Stimulated activated effector memory CD8-positive, alpha-beta T cell treated with anti-CD3 and anti-CD28 coated beads, Interleukin-12 subunit alpha, Interleukin-12 subunit beta, amount 100 ng/mL, for 72 hours (primary cell): Measurements from ENCODE around the gene OR2D2.
"Not testable (repeated sequence)": the region's sequence is repeated elsewhere in the genome, so short reads cannot be mapped to it uniquely, and the experiment has no call there.

Experiments used
- ATAC-seq: fragments of 150-1000 bp; cut with Tn5 transposase; 2 replicates; pipeline ENCODE4 v1.10.0; 2021
- DNase-seq, 2 donors: peaks; one replicate each; pipeline ENCODE4 v3.0.0; 2021 to 2022; ENCODE audit warnings: low spot score in 2 of 2
- H3K27ac Mint-ChIP-seq: one replicate; pipeline ENCODE4 v1.8.0; 2022; ENCODE audit warnings: mild to moderate bottlenecking, mixed read lengths
- H3K36me3 Mint-ChIP-seq: one replicate; pipeline ENCODE4 v1.8.0; 2022; ENCODE audit warnings: mild to moderate bottlenecking, mixed read lengths
- H3K4me1 Mint-ChIP-seq: one replicate; pipeline ENCODE4 v1.8.0; 2022; ENCODE audit warnings: mixed read lengths
- H3K4me3 Mint-ChIP-seq: one replicate; pipeline ENCODE4 v1.8.0; 2022; ENCODE audit warnings: mild to moderate bottlenecking, mixed read lengths
- H3K9me3 Mint-ChIP-seq: one replicate; pipeline ENCODE4 v1.8.0; 2022; ENCODE audit warnings: mixed read lengths

Gene OR2D2

GRCh38 chr11:6900327-6900999 lies 8.2 kb upstream of the OR2D2 start:
- ATAC-seq, result no peak
- Mint-ChIP-seq H3K4me3 (no peak overlapping the region), H3K9me3 (no peaks in the 10 kb centered on the region), H3K4me1 (no peaks in the 10 kb centered on the region), H3K36me3 (no peaks in the 10 kb centered on the region), H3K27ac (no peak overlapping the region)
- no peak for DNase-seq

GRCh38 chr11:6898911-6899310 lies 6.6 kb upstream of the OR2D2 start:
- H3K4me1 Mint-ChIP-seq, result no peaks in the 10 kb centered on the region
- no peak for DNase-seq
- no peaks in the 10 kb centered on the region for H3K9me3 Mint-ChIP-seq
- H3K4me3 Mint-ChIP-seq, result no peak overlapping the region
- H3K36me3 Mint-ChIP-seq, result no peaks in the 10 kb centered on the region
- no peak for ATAC-seq
- H3K27ac Mint-ChIP-seq, result no peak overlapping the region

GRCh38 chr11:6895010-6895409 lies 2.7 kb upstream of the OR2D2 start:
- ATAC-seq (peak; percentile 78), DNase-seq (no peak)
- H3K27ac Mint-ChIP-seq, result no peak overlapping the region
- H3K36me3 Mint-ChIP-seq, result no peaks in the 10 kb centered on the region
- no peaks in the 10 kb centered on the region for H3K9me3 Mint-ChIP-seq
- H3K4me1 Mint-ChIP-seq, result no peaks in the 10 kb centered on the region
- H3K4me3 Mint-ChIP-seq, result no peak overlapping the region

GRCh38 chr11:6894097-6894496 lies 1.8 kb upstream of the OR2D2 start:
- ATAC-seq, result no peak
- no peaks in the 10 kb centered on the region for H3K4me1 Mint-ChIP-seq
- H3K9me3 Mint-ChIP-seq, result no peaks in the 10 kb centered on the region

GRCh38 chr11:6889835-6890234 lies 2.5 kb downstream of the OR2D2 start:
- H3K4me3 Mint-ChIP-seq, result no peak overlapping the region
- H3K4me1 Mint-ChIP-seq, result no peaks in the 10 kb centered on the region
- DNase-seq (no peak), ATAC-seq (no peak)
- peaks cover 3% of the 10 kb centered on the region for H3K9me3 Mint-ChIP-seq
- H3K27ac Mint-ChIP-seq, result no peak overlapping the region
- H3K36me3 Mint-ChIP-seq, result no peaks in the 10 kb centered on the region

More at GRCh38 chr11:6894097-6894496, 1.8 kb upstream of the OR2D2 start:
- Mint-ChIP-seq H3K36me3 (no peaks in the 10 kb centered on the region), H3K27ac (no peak overlapping the region), H3K4me3 (no peak overlapping the region)
- DNase-seq, result no peak

- Mint-ChIP-seq H3K9me3 (peaks cover 3% of the 10 kb centered on the region), H3K4me1 (no peaks in the 10 kb centered on the region), H3K36me3 (no peaks in the 10 kb centered on the region), H3K27ac (no peak overlapping the region), H3K4me3 (no peak overlapping the region)
- DNase-seq (no peak), ATAC-seq (no peak)
Measured at GRCh38 chr11:6888830-6889229, 3.5 kb downstream of the OR2D2 start.

GRCh38 chr11:6887711-6888110 lies 4.6 kb downstream of the OR2D2 start:
- H3K4me1 Mint-ChIP-seq, H3K4me3 Mint-ChIP-seq, H3K36me3 Mint-ChIP-seq, DNase-seq, H3K27ac Mint-ChIP-seq, H3K9me3 Mint-ChIP-seq, ATAC-seq: not testable (repeated sequence)

- H3K27ac Mint-ChIP-seq, result no peak overlapping the region
- ATAC-seq (no peak), DNase-seq (no peak)
- no peak overlapping the region for H3K4me3 Mint-ChIP-seq
- H3K4me1 Mint-ChIP-seq, result no peaks in the 10 kb centered on the region
- H3K36me3 Mint-ChIP-seq, result no peaks in the 10 kb centered on the region
- peaks cover 3% of the 10 kb centered on the region for H3K9me3 Mint-ChIP-seq
Measured at GRCh38 chr11:6882751-6883150, 9.5 kb downstream of the OR2D2 start.

- no peaks in the 10 kb centered on the region for H3K36me3 Mint-ChIP-seq
- no peaks in the 10 kb centered on the region for H3K4me1 Mint-ChIP-seq
- no peak for DNase-seq
- peaks cover 3% of the 10 kb centered on the region for H3K9me3 Mint-ChIP-seq
- no peak for ATAC-seq
- no peak overlapping the region for H3K27ac Mint-ChIP-seq
- no peak overlapping the region for H3K4me3 Mint-ChIP-seq
Measured at GRCh38 chr11:6876914-6877313, 15.4 kb downstream of the OR2D2 start.

- H3K4me1 Mint-ChIP-seq, result no peaks in the 10 kb centered on the region
- H3K36me3 Mint-ChIP-seq, result no peaks in the 10 kb centered on the region
- DNase-seq (no peak), ATAC-seq (no peak)
- no peak within 1 kb of the TSS for H3K4me3 Mint-ChIP-seq
- no peak within 1 kb of the TSS for H3K27ac Mint-ChIP-seq
- H3K9me3 Mint-ChIP-seq, result peaks cover 3% of the 10 kb centered on the region
Measured at GRCh38 chr11:6876325-6876724, 16.0 kb downstream of the OR2D2 start, which contains the start of gene OR10A4. Gene OR10A4, plus strand, starts transcription at chr11:6876625. Its CDS starts 23 bp downstream, at chr11:6876648.

- H3K9me3 Mint-ChIP-seq, result peaks cover 3% of the 10 kb centered on the region
- ATAC-seq (no peak), DNase-seq (no peak)
- H3K4me1 Mint-ChIP-seq, result no peaks in the 10 kb centered on the region
- no peak overlapping the region for H3K27ac Mint-ChIP-seq
- no peaks in the 10 kb centered on the region for H3K36me3 Mint-ChIP-seq
- H3K4me3 Mint-ChIP-seq, result no peak overlapping the region
Measured at GRCh38 chr11:6875761-6876160, 16.5 kb downstream of the OR2D2 start.

- no peaks in the 10 kb centered on the region for H3K4me1 Mint-ChIP-seq
- no peaks in the 10 kb centered on the region for H3K9me3 Mint-ChIP-seq
- no peak overlapping the region for H3K4me3 Mint-ChIP-seq
- H3K27ac Mint-ChIP-seq, result no peak overlapping the region
- H3K36me3 Mint-ChIP-seq, result no peaks in the 10 kb centered on the region
- DNase-seq (no peak), ATAC-seq (no peak)
Measured at GRCh38 chr11:6871278-6871677, 21.0 kb downstream of the OR2D2 start.

GRCh38 chr11:6864438-6864837 lies 27.9 kb downstream of the OR2D2 start:
- no peak for ATAC-seq
- DNase-seq, result no peak
- Mint-ChIP-seq H3K27ac (no peak overlapping the region), H3K36me3 (no peaks in the 10 kb centered on the region), H3K4me1 (no peaks in the 10 kb centered on the region), H3K9me3 (peaks cover 3% of the 10 kb centered on the region), H3K4me3 (no peak overlapping the region)

- Mint-ChIP-seq H3K9me3 (peaks cover 3% of the 10 kb centered on the region), H3K36me3 (no peaks in the 10 kb centered on the region), H3K27ac (no peak within 1 kb of the TSS), H3K4me3 (no peak within 1 kb of the TSS), H3K4me1 (no peaks in the 10 kb centered on the region)
- ATAC-seq (no peak), DNase-seq (no peak)
Measured at GRCh38 chr11:6862961-6863360, 29.3 kb downstream of the OR2D2 start, which contains the start of gene OR10A2. Gene OR10A2, plus strand, starts transcription at chr11:6863057. Its CDS starts 6,698 bp downstream, at chr11:6869755.

- Mint-ChIP-seq H3K9me3 (peaks cover 10% of the 10 kb centered on the region), H3K4me1 (peaks cover 7% of the 10 kb centered on the region), H3K4me3 (no peak overlapping the region), H3K27ac (no peak overlapping the region), H3K36me3 (no peaks in the 10 kb centered on the region)
- DNase-seq (no peak), ATAC-seq (peak; percentile 88)
Measured at GRCh38 chr11:6856871-6857270, 35.4 kb downstream of the OR2D2 start.

- no peak for DNase-seq
- ATAC-seq, result no peak
- H3K36me3 Mint-ChIP-seq, result no peaks in the 10 kb centered on the region
- H3K9me3 Mint-ChIP-seq, result peaks cover 10% of the 10 kb centered on the region
- H3K27ac Mint-ChIP-seq, result no peak overlapping the region
- H3K4me3 Mint-ChIP-seq, result no peak overlapping the region
- H3K4me1 Mint-ChIP-seq, result peaks cover 7% of the 10 kb centered on the region
Measured at GRCh38 chr11:6855971-6856541, 36.2 kb downstream of the OR2D2 start.
